CD14-positive monocyte (primary cell): ENCODE data around the gene XPR1. TPM values are rescaled to one million over a fixed set of nuclear protein-coding genes. Genes with fewer than 3 reads are reported as not detected.

Source experiments
- DNase-seq, 3 donors: peaks; one replicate each; pipeline ENCODE4 v3.0.0-alpha.2; 2011 to 2022
- H2AFZ ChIP-seq: 2 replicates; pipeline ENCODE4 v1.6.0; 2012; ENCODE audit warnings: mild to moderate bottlenecking, low read depth, low read length, inconsistent platforms; ENCODE audit not compliant: insufficient read depth, poor library complexity, severe bottlenecking
- H3K27ac ChIP-seq, 2 donors: 1 replicate in 1 of 2; 2 replicates in 1 of 2; pipeline ENCODE4 v1.5.1; 2012 to 2013; ENCODE audit warnings: low read length in 2 of 2, control low read depth in 1 of 2, inconsistent platforms in 1 of 2, low read depth in 1 of 2, mild to moderate bottlenecking in 1 of 2
- H3K27me3 ChIP-seq, 2 donors: one replicate each; pipeline versions ENCODE4 v1.6.0 to v1.6.1; 2011 to 2013; ENCODE audit warnings: low read length in 2 of 2; ENCODE audit not compliant: control insufficient read depth in 2 of 2, insufficient read depth in 2 of 2
- H3K36me3 ChIP-seq, 2 donors: replicated peaks in 1 of 2; 1 replicate in 1 of 2; 2 replicates in 1 of 2; pipeline versions ENCODE4 v1.5.1 to v1.6.1; 2012 to 2013; ENCODE audit warnings: low read length in 2 of 2, control low read depth in 1 of 2, inconsistent platforms in 1 of 2, mild to moderate bottlenecking in 1 of 2; ENCODE audit not compliant: insufficient read depth in 2 of 2, control insufficient read depth in 1 of 2
- H3K4me1 ChIP-seq, 2 donors: 1 replicate in 1 of 2; 2 replicates in 1 of 2; pipeline versions ENCODE4 v1.5.1 to v1.6.1; 2012 to 2013; ENCODE audit warnings: low read length in 2 of 2, control low read depth in 1 of 2, inconsistent platforms in 1 of 2, mild to moderate bottlenecking in 1 of 2, moderate library complexity in 1 of 2; ENCODE audit not compliant: insufficient read depth in 2 of 2, control insufficient read depth in 1 of 2
- H3K4me2 ChIP-seq: replicated peaks from 2 replicates; pipeline ENCODE3; 2012; ENCODE audit warnings: low read length, moderate library complexity, mild to moderate bottlenecking; ENCODE audit not compliant: poor library complexity, severe bottlenecking; ENCODE audit errors: extremely low read depth
- H3K4me3 ChIP-seq, 3 experiments: fragments of 200-600 bp in 1 of 3; sonication (generic) in 1 of 3; replicated peaks in 1 of 3; 1 replicate in 2 of 3; 2 replicates in 1 of 3; pipeline ENCODE4 v1.5.1; 2011 to 2013; ENCODE audit warnings: low read length in 3 of 3, mild to moderate bottlenecking in 3 of 3, control low read depth in 2 of 3, low read depth in 2 of 3, inconsistent platforms in 1 of 3, moderate library complexity in 1 of 3
- H3K79me2 ChIP-seq: 2 replicates; pipeline ENCODE4 v1.6.0; 2012; ENCODE audit warnings: mild to moderate bottlenecking, control low read depth, inconsistent platforms, low read length, moderate library complexity; ENCODE audit not compliant: insufficient read depth
- H3K9ac ChIP-seq: 2 replicates; pipeline ENCODE4 v1.6.0; 2017; ENCODE audit warnings: low read length, mild to moderate bottlenecking; ENCODE audit not compliant: insufficient read depth, poor library complexity, severe bottlenecking
- H3K9me3 ChIP-seq, 2 donors: replicated peaks in 1 of 2; 1 replicate in 1 of 2; 2 replicates in 1 of 2; pipeline versions ENCODE4 v1.5.1 to v1.6.1; 2012 to 2013; ENCODE audit warnings: low read length in 2 of 2, control low read depth in 1 of 2; ENCODE audit not compliant: control insufficient read depth in 1 of 2, insufficient read depth in 1 of 2
- H4K20me1 ChIP-seq: 2 replicates; pipeline ENCODE4 v1.6.0; 2012; ENCODE audit warnings: mild to moderate bottlenecking, low read length, control low read depth, moderate library complexity; ENCODE audit not compliant: insufficient read depth
- H3K27ac Mint-ChIP-seq, 7 donors: one replicate each; pipeline ENCODE4 v1.8.0; 2020; ENCODE audit warnings: mild to moderate bottlenecking in 7 of 7, mixed read lengths in 7 of 7, moderate library complexity in 6 of 7, inconsistent platforms in 2 of 7
- H3K27me3 Mint-ChIP-seq, 3 donors: one replicate each; pipeline ENCODE4 v1.8.0; 2021 to 2022; ENCODE audit warnings: low read depth in 3 of 3, mild to moderate bottlenecking in 3 of 3, mixed read lengths in 3 of 3, moderate library complexity in 3 of 3, inconsistent platforms in 1 of 3
- H3K36me3 Mint-ChIP-seq, 2 donors: one replicate each; pipeline ENCODE4 v1.8.0; 2020; ENCODE audit warnings: mixed read lengths in 2 of 2, inconsistent platforms in 1 of 2, mild to moderate bottlenecking in 1 of 2
- H3K4me1 Mint-ChIP-seq: one replicate; pipeline ENCODE4 v1.8.0; 2020; ENCODE audit warnings: mild to moderate bottlenecking, mixed read lengths
- H3K4me3 Mint-ChIP-seq, 2 donors: one replicate each; pipeline ENCODE4 v1.8.0; 2020; ENCODE audit warnings: mild to moderate bottlenecking in 2 of 2, mixed read lengths in 2 of 2, moderate library complexity in 1 of 2
- H3K9me3 Mint-ChIP-seq, 7 donors: one replicate each; pipeline ENCODE4 v1.8.0; 2020 to 2022; ENCODE audit warnings: mixed read lengths in 7 of 7, mild to moderate bottlenecking in 6 of 7, moderate library complexity in 6 of 7, inconsistent platforms in 2 of 7
- WGBS: methylation state at CpG from one replicate; pipeline ENCODE4 v1.1.5; 2013; ENCODE audit warnings: missing lambda C conversion rate; ENCODE audit not compliant: insufficient coverage; 5-methylcytosine and 5-hydroxymethylcytosine counted together
- intact Hi-C, 2 donors: fragments of 100-400 bp; cut with micrococcal nuclease; formaldehyde crosslinking; loops; one replicate each; pipeline versions ENCODE4 v1.15.0 to v1.15.1; 2023
- polyA plus RNA-seq, 3 donors: library from polyadenylated mRNA; depleted of rRNA in 1 of 3; unstranded in 2 of 3; stranded (reverse) in 1 of 3; fragments of 300-500 nt in 2 of 3; fragments of >200 nt in 1 of 3; fragmentation: Illumina TruSeq in 2 of 3; gene quantifications; 1 replicate in 2 of 3; 2 replicates in 1 of 3; pipeline ENCODE4 v1.2.3, GENCODE V29; 2012 to 2021
- TF ChIP-seq, protein P1 (sequence below): fragments of 200-600 bp; IDR thresholded peaks from one replicate; pipeline ENCODE4 v1.8.0; 2022; ENCODE audit warnings: antibody characterized with exemption, mild to moderate bottlenecking

The XPR1 gene
- polyA plus RNA-seq, 3 donors: 4.7 to 12.5 (median 8.7) TPM

DNA sequence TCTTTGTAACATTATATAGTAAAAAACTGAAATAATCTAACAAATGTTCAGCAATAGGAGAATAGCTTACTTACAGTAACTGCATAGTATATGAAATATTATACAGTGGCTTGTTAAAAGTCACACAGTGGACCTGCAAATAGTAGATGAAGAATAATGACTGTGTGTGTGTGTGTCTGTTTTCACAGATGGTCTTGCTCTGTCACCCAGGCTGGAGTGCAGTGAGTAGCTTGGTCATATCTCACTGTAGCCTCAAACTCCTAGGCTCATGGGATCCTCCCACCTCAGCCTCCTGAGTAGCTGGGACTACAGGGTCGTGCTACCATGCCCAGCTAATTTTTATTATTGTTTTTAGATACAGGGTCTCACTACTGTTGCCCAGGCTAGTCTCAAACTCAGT is 213.5 kb downstream of the XPR1 start:
- H3K27ac ChIP-seq: no peak overlapping the region
- peaks cover 0 to 6% (median 3%) of the 10 kb centered on the region in 3 donors for H3K27me3 Mint-ChIP-seq
- H3K9ac ChIP-seq: no peak overlapping the region
- H3K79me2 ChIP-seq: no peaks in the 10 kb centered on the region
- H3K4me2 ChIP-seq: no peak overlapping the region
- H3K4me3 ChIP-seq: no peak overlapping the region
- H3K36me3 ChIP-seq: no peaks in the 10 kb centered on the region
- peaks cover 6 to 17% of the 10 kb centered on the region in 2 donors for H3K36me3 Mint-ChIP-seq
- no peaks in the 10 kb centered on the region for H3K9me3 ChIP-seq
- no peak overlapping the region for H2AFZ ChIP-seq
- TF ChIP-seq, protein P1, sequence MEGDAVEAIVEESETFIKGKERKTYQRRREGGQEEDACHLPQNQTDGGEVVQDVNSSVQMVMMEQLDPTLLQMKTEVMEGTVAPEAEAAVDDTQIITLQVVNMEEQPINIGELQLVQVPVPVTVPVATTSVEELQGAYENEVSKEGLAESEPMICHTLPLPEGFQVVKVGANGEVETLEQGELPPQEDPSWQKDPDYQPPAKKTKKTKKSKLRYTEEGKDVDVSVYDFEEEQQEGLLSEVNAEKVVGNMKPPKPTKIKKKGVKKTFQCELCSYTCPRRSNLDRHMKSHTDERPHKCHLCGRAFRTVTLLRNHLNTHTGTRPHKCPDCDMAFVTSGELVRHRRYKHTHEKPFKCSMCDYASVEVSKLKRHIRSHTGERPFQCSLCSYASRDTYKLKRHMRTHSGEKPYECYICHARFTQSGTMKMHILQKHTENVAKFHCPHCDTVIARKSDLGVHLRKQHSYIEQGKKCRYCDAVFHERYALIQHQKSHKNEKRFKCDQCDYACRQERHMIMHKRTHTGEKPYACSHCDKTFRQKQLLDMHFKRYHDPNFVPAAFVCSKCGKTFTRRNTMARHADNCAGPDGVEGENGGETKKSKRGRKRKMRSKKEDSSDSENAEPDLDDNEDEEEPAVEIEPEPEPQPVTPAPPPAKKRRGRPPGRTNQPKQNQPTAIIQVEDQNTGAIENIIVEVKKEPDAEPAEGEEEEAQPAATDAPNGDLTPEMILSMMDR: no peak
- peaks cover 3% of the 10 kb centered on the region for H3K4me1 Mint-ChIP-seq
- WGBS: no CpG with 5 or more reads among the region's 1 CpG
- intact Hi-C loops: no loop called here
- H3K9me3 Mint-ChIP-seq: peaks cover 0 to 2% (median 0%) of the 10 kb centered on the region in 7 donors
- H3K27me3 ChIP-seq: peaks cover 0 to 4% of the 10 kb centered on the region in 2 donors
- H4K20me1 ChIP-seq: no peaks in the 10 kb centered on the region
- no peak for DNase-seq
- no peaks in the 10 kb centered on the region for H3K4me1 ChIP-seq
- H3K4me3 Mint-ChIP-seq: no peak overlapping the region
- H3K27ac Mint-ChIP-seq: peak overlapping the region in 1 of 7 donors; percentile 18

DNA sequence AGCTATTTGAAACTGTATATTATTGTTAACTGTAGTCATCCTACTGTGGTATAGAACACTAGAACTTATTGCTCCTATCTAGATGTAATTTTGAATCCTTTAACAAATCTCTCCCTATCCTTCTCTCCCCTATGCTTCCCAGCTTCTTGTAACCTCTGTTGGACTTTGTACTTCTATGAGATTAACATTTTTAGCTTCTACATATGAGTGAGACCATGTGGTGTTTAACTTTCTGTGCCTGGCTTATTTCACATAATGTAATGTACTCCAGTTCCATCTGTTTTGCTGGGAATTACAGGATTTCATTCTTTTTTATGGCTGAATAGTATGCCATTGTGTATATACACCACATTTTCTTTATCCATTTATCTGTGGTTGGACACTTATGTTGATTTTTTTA is 216.4 kb downstream of the XPR1 start:
- H3K27ac Mint-ChIP-seq: no peak overlapping the region
- peaks cover 0 to 8% (median 3%) of the 10 kb centered on the region in 7 donors for H3K9me3 Mint-ChIP-seq
- no peak overlapping the region for H2AFZ ChIP-seq
- TF ChIP-seq, protein P1: no peak
- no peaks in the 10 kb centered on the region for H3K36me3 ChIP-seq
- intact Hi-C loops: no loop called here
- no peak overlapping the region for H3K4me3 ChIP-seq
- H3K79me2 ChIP-seq: no peaks in the 10 kb centered on the region
- no peak overlapping the region for H3K4me2 ChIP-seq
- no peaks in the 10 kb centered on the region for H4K20me1 ChIP-seq
- H3K4me1 Mint-ChIP-seq: peaks cover 15% of the 10 kb centered on the region
- H3K27me3 Mint-ChIP-seq: peaks cover 7 to 16% (median 15%) of the 10 kb centered on the region in 3 donors
- H3K27ac ChIP-seq: no peak overlapping the region
- no peak for DNase-seq
- peaks cover 10 to 21% of the 10 kb centered on the region in 2 donors for H3K36me3 Mint-ChIP-seq
- H3K4me1 ChIP-seq: peaks cover 5 to 7% of the 10 kb centered on the region in 2 donors
- peaks cover 4 to 9% of the 10 kb centered on the region in 2 donors for H3K27me3 ChIP-seq
- no peaks in the 10 kb centered on the region for H3K9me3 ChIP-seq
- H3K4me3 Mint-ChIP-seq: no peak overlapping the region
- H3K9ac ChIP-seq: no peak overlapping the region
